ENCODE measurements around the gene DBN1. TPM values are rescaled to one million over a fixed set of nuclear protein-coding genes. Genes with fewer than 3 reads are reported as not detected.
"Not testable (repeated sequence)": the region's sequence is repeated elsewhere in the genome, so short reads cannot be mapped to it uniquely, and the experiment has no call there.

DBN1 gene
- polyA plus RNA-seq, 1 donor (not counting 4 experiments of a cell fraction or from before 2014, with no cell fraction given): 59.4 TPM

- no peak overlapping the region for H3K27ac ChIP-seq (ENCODE audit: control insufficient read depth, insufficient read depth, low read length)
- DNase-seq (ENCODE audit: low read depth, low spot score) (no peak), FAIRE-seq (no peak)
- no peaks in the 10 kb centered on the region for H3K27me3 ChIP-seq (ENCODE audit: control insufficient read depth, extremely low read depth, insufficient read depth, low read length)
- H3K36me3 ChIP-seq (ENCODE audit: control insufficient read depth in 2 of 2, extremely low read depth in 1 of 2, insufficient read depth in 2 of 2, low read length in 2 of 2): peaks cover 45 to 53% of the 10 kb centered on the region in 2 experiments
- no peak overlapping the region for H2AFZ ChIP-seq (ENCODE audit: control insufficient read depth, low read length)
- no peaks in the 10 kb centered on the region for H3K9me1 ChIP-seq (ENCODE audit: control insufficient read depth, extremely low read depth, insufficient read depth, low read length)
- H3K9ac ChIP-seq (ENCODE audit: control insufficient read depth, extremely low read depth, insufficient read depth, low read length): no peak overlapping the region
- no peak overlapping the region for H3K4me3 ChIP-seq (ENCODE audit: control insufficient read depth in 2 of 3, extremely low read depth in 1 of 3, insufficient read depth in 2 of 3, low read depth in 1 of 3, low read length in 3 of 3)
- H3K4me2 ChIP-seq (ENCODE audit: control insufficient read depth, extremely low read depth, insufficient read depth, low read depth, low read length): no peak overlapping the region
- H3K79me2 ChIP-seq (ENCODE audit: control insufficient read depth, insufficient read depth, low read length): peaks cover 8% of the 10 kb centered on the region
- dilution Hi-C loops (cut with MboI; ENCODE audit: extremely low pct_ligation_motif_present, low sequenced_read_pairs): no loop called here
- peaks cover 7% of the 10 kb centered on the region for H4K20me1 ChIP-seq (ENCODE audit: control insufficient read depth, extremely low read depth, insufficient read depth, low read length)
- no peaks in the 10 kb centered on the region for H3K4me1 ChIP-seq (ENCODE audit: control insufficient read depth, extremely low read depth, insufficient read depth, low read length)
- no peaks in the 10 kb centered on the region for H3K9me3 ChIP-seq (ENCODE audit: control insufficient read depth, low read depth, low read length)
- no peak for TF ChIP-seq CTCF (optimal IDR thresholded peaks at IDR 0.05 in 1 of 3, IDR thresholded peaks at IDR 0.05 in 1 of 3, conservative IDR thresholded peaks at IDR 0.05 in 1 of 3; ENCODE audit: extremely low read depth in 1 of 3, insufficient read depth in 2 of 3, low read length in 3 of 3)
- no peak for TF ChIP-seq EZH2 (IDR thresholded peaks at IDR 0.05; ENCODE audit: low read length)
Observed at GRCh38 chr5:177487144-177487543, 13.7 kb upstream of the DBN1 start.

GRCh38 chr5:177486256-177486655 lies 12.8 kb upstream of the DBN1 start:
- Histone ChIP-seq H3K27me3 (ENCODE audit: control insufficient read depth, extremely low read depth, insufficient read depth, low read length) (no peaks in the 10 kb centered on the region), H3K9ac (ENCODE audit: control insufficient read depth, extremely low read depth, insufficient read depth, low read length) (no peak overlapping the region), H3K9me3 (ENCODE audit: control insufficient read depth, low read depth, low read length) (no peaks in the 10 kb centered on the region), H3K4me1 (ENCODE audit: control insufficient read depth, extremely low read depth, insufficient read depth, low read length) (no peaks in the 10 kb centered on the region), H3K4me3 (ENCODE audit: control insufficient read depth in 2 of 3, extremely low read depth in 1 of 3, insufficient read depth in 2 of 3, low read depth in 1 of 3, low read length in 3 of 3) (no peak overlapping the region), H3K36me3 (ENCODE audit: control insufficient read depth in 2 of 2, extremely low read depth in 1 of 2, insufficient read depth in 2 of 2, low read length in 2 of 2) (peaks cover 48 to 57% of the 10 kb centered on the region in 2 experiments), H3K27ac (ENCODE audit: control insufficient read depth, insufficient read depth, low read length) (no peak overlapping the region), H3K79me2 (ENCODE audit: control insufficient read depth, insufficient read depth, low read length) (peaks cover 7% of the 10 kb centered on the region), H2AFZ (ENCODE audit: control insufficient read depth, low read length) (no peak overlapping the region), H3K9me1 (ENCODE audit: control insufficient read depth, extremely low read depth, insufficient read depth, low read length) (no peaks in the 10 kb centered on the region), H3K4me2 (ENCODE audit: control insufficient read depth, extremely low read depth, insufficient read depth, low read depth, low read length) (no peak overlapping the region), H4K20me1 (ENCODE audit: control insufficient read depth, extremely low read depth, insufficient read depth, low read length) (peaks cover 5% of the 10 kb centered on the region)
- DNase-seq (ENCODE audit: low read depth, low spot score) (no peak), FAIRE-seq (no peak)
- dilution Hi-C loops (cut with MboI; ENCODE audit: extremely low pct_ligation_motif_present, low sequenced_read_pairs): no loop called here
- TF ChIP-seq CTCF (optimal IDR thresholded peaks at IDR 0.05 in 1 of 3, IDR thresholded peaks at IDR 0.05 in 1 of 3, conservative IDR thresholded peaks at IDR 0.05 in 1 of 3; ENCODE audit: extremely low read depth in 1 of 3, insufficient read depth in 2 of 3, low read length in 3 of 3): no peak
- no peak for TF ChIP-seq EZH2 (IDR thresholded peaks at IDR 0.05; ENCODE audit: low read length)

GRCh38 chr5:177485753-177486152 lies 12.3 kb upstream of the DBN1 start:
- H3K4me3 ChIP-seq (ENCODE audit: control insufficient read depth in 2 of 3, extremely low read depth in 1 of 3, insufficient read depth in 2 of 3, low read depth in 1 of 3, low read length in 3 of 3); H3K27me3 ChIP-seq (ENCODE audit: control insufficient read depth, extremely low read depth, insufficient read depth, low read length); H3K79me2 ChIP-seq (ENCODE audit: control insufficient read depth, insufficient read depth, low read length); H3K9ac ChIP-seq (ENCODE audit: control insufficient read depth, extremely low read depth, insufficient read depth, low read length); H4K20me1 ChIP-seq (ENCODE audit: control insufficient read depth, extremely low read depth, insufficient read depth, low read length); H2AFZ ChIP-seq (ENCODE audit: control insufficient read depth, low read length); dilution Hi-C loops (cut with MboI; ENCODE audit: extremely low pct_ligation_motif_present, low sequenced_read_pairs); FAIRE-seq; H3K9me1 ChIP-seq (ENCODE audit: control insufficient read depth, extremely low read depth, insufficient read depth, low read length); H3K4me2 ChIP-seq (ENCODE audit: control insufficient read depth, extremely low read depth, insufficient read depth, low read depth, low read length); H3K4me1 ChIP-seq (ENCODE audit: control insufficient read depth, extremely low read depth, insufficient read depth, low read length); H3K27ac ChIP-seq (ENCODE audit: control insufficient read depth, insufficient read depth, low read length); DNase-seq (ENCODE audit: low read depth, low spot score); H3K9me3 ChIP-seq (ENCODE audit: control insufficient read depth, low read depth, low read length): not testable (repeated sequence)
- H3K36me3 ChIP-seq (ENCODE audit: control insufficient read depth in 2 of 2, extremely low read depth in 1 of 2, insufficient read depth in 2 of 2, low read length in 2 of 2): peaks cover 46 to 52% of the 10 kb centered on the region in 2 experiments
